Activated B cell treated with CpG ODN at 0.5 μM for 24 hours (primary cell): ENCODE data around the gene MACROH2A1. TPM values are rescaled to one million over a fixed set of nuclear protein-coding genes. Genes with fewer than 3 reads are reported as not detected.

Experiments used
- ATAC-seq: fragments of 200-7000 bp; cut with Tn5 transposase; one replicate; pipeline ENCODE4 v1.10.0; 2021; ENCODE audit warnings: low read depth, mild to moderate bottlenecking, moderate library complexity
- CTCF ChIA-PET: fragments of 350-600 bp; sonication (Branson Sonifier 250); formaldehyde crosslinking; loops from one replicate; lab custom pipeline; 2021; ENCODE audit warnings: antibody characterized with exemption; lab: Charles Lee
- POLR2A ChIA-PET: fragments of 350-600 bp; sonication (Branson Sonifier 250); formaldehyde crosslinking; loops from one replicate; lab custom pipeline; 2021; ENCODE audit warnings: antibody characterized with exemption; lab: Charles Lee
- DNase-seq: peaks from one replicate; pipeline ENCODE4 v3.0.0; 2022
- H3K27ac Mint-ChIP-seq: one replicate; pipeline ENCODE4 v1.8.0; 2020; ENCODE audit warnings: mixed read lengths
- H3K27me3 Mint-ChIP-seq: one replicate; pipeline ENCODE4 v1.8.0; 2021; ENCODE audit warnings: mixed read lengths
- H3K36me3 Mint-ChIP-seq: one replicate; pipeline ENCODE4 v1.8.0; 2021; ENCODE audit warnings: low read depth, mixed read lengths
- H3K4me1 Mint-ChIP-seq: one replicate; pipeline ENCODE4 v1.8.0; 2021; ENCODE audit warnings: mixed read lengths
- H3K4me3 Mint-ChIP-seq: one replicate; pipeline ENCODE4 v1.8.0; 2020; ENCODE audit warnings: mild to moderate bottlenecking, mixed read lengths
- H3K9me3 Mint-ChIP-seq: one replicate; pipeline ENCODE4 v1.8.0; 2020; ENCODE audit warnings: mixed read lengths
- CTCF ChIP-seq: fragments of 200-600 bp; IDR thresholded peaks from one replicate; pipeline ENCODE4 v1.8.0; 2022; ENCODE audit warnings: antibody characterized with exemption, mild to moderate bottlenecking
- intact Hi-C: fragments of 100-400 bp; cut with micrococcal nuclease; formaldehyde crosslinking; loops from one replicate; pipeline ENCODE4 v1.15.1; 2024
- total RNA-seq: library from RNA; stranded (reverse); gene quantifications from 2 replicates; pipeline ENCODE4 v1.2.3, GENCODE V29; 2022

Gene MACROH2A1
- total RNA-seq, 1 donor from 2014 or later: 125 TPM

GRCh38 chr5:135372654-135373381 lies 26.2 kb downstream of the MACROH2A1 start:
- intact Hi-C loops: no loop called here
- POLR2A ChIA-PET: no interaction called here
- Mint-ChIP-seq H3K27me3 (no peaks in the 10 kb centered on the region), H3K4me3 (no peak overlapping the region), H3K27ac (no peak overlapping the region), H3K36me3 (peaks cover 83% of the 10 kb centered on the region), H3K4me1 (peaks cover 27% of the 10 kb centered on the region), H3K9me3 (no peaks in the 10 kb centered on the region)
- CTCF ChIA-PET: no interaction called here
- TF ChIP-seq CTCF: no peak
- DNase-seq (no peak), ATAC-seq (no peak)

- DNase-seq (no peak), ATAC-seq (no peak)
- CTCF ChIA-PET: no interaction called here
- Mint-ChIP-seq H3K27ac (no peak overlapping the region), H3K27me3 (no peaks in the 10 kb centered on the region), H3K4me3 (no peak overlapping the region), H3K36me3 (peaks cover 85% of the 10 kb centered on the region), H3K4me1 (peaks cover 20% of the 10 kb centered on the region), H3K9me3 (no peaks in the 10 kb centered on the region)
- intact Hi-C loops: no loop called here
- POLR2A ChIA-PET: no interaction called here
- no peak for TF ChIP-seq CTCF
These were observed 27.3 kb downstream of the MACROH2A1 start for GRCh38 chr5:135371622-135372232.

GRCh38 chr5:135369952-135370351 lies 29.1 kb downstream of the MACROH2A1 start:
- Mint-ChIP-seq H3K27me3 (no peaks in the 10 kb centered on the region), H3K9me3 (no peaks in the 10 kb centered on the region), H3K4me3 (no peak overlapping the region), H3K27ac (no peak overlapping the region), H3K36me3 (peaks cover 87% of the 10 kb centered on the region), H3K4me1 (peaks cover 20% of the 10 kb centered on the region)
- intact Hi-C loops: no loop called here
- no peak for ATAC-seq
- DNase-seq: no peak
- POLR2A ChIA-PET: no interaction called here
- CTCF ChIA-PET: no interaction called here
- TF ChIP-seq CTCF: no peak

DNA sequence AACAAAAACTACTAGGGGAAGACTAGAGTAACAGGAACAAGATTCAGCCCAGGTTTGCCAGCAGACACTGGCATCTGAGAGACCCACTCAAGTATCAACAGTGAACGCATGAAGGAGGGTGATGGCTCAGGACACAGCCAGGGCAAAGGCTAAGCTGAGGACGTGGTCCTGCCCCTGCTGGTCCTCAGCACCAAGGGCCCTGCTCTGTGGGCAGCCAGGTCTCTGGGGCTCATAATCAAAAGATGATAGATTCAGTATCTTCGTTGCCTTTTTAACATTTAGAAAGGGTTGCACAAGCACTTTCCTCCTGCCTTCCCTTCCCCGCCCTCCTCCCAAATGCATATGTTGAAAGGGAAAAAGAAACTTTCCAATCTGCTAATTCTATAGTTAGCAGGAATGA lies 31.5 kb downstream of the MACROH2A1 start:
- Mint-ChIP-seq H3K4me3 (no peak overlapping the region), H3K27me3 (no peaks in the 10 kb centered on the region), H3K27ac (no peak overlapping the region), H3K4me1 (peaks cover 9% of the 10 kb centered on the region), H3K36me3 (peaks cover 89% of the 10 kb centered on the region), H3K9me3 (no peaks in the 10 kb centered on the region)
- ATAC-seq: no peak
- POLR2A ChIA-PET: no interaction called here
- DNase-seq: no peak
- CTCF ChIA-PET: no interaction called here
- intact Hi-C loops: no loop called here
- no peak for TF ChIP-seq CTCF

- intact Hi-C loops: no loop called here
- Mint-ChIP-seq H3K4me1 (peaks cover 6% of the 10 kb centered on the region), H3K4me3 (no peak overlapping the region), H3K27ac (no peak overlapping the region), H3K9me3 (no peaks in the 10 kb centered on the region), H3K36me3 (peaks cover 89% of the 10 kb centered on the region), H3K27me3 (no peaks in the 10 kb centered on the region)
- no peak for TF ChIP-seq CTCF
- POLR2A ChIA-PET: no interaction called here
- CTCF ChIA-PET: no interaction called here
- DNase-seq (no peak), ATAC-seq (no peak)
These were observed 32.0 kb downstream of the MACROH2A1 start for GRCh38 chr5:135367076-135367475.
